Measurements from ENCODE around the gene APOC1.

APOC1 gene

GRCh38 chr19:44871809-44872208, 42.6 kb upstream of the APOC1 start:
- TF ChIP-seq FOXP2 (optimal IDR thresholded peaks at IDR 0.05; ENCODE audit: borderline replicate concordance, extremely low read depth, extremely low read length, insufficient read depth), result no peak
- no peak for TF ChIP-seq SIN3A (IDR thresholded peaks at IDR 0.05; ENCODE audit: borderline replicate concordance, insufficient read depth, low read length)
- no peak for TF ChIP-seq REST (IDR thresholded peaks at IDR 0.05; ENCODE audit: insufficient read depth in 1 of 2, low read depth in 2 of 2, low read length in 2 of 2)
- TF ChIP-seq POLR2AphosphoS5 (IDR thresholded peaks at IDR 0.05; ENCODE audit: low read depth, low read length), result no peak
- TF ChIP-seq TAF1 (IDR thresholded peaks at IDR 0.05; ENCODE audit: borderline replicate concordance, insufficient read depth, low read length), result no peak

GRCh38 chr19:44872661-44873060, 41.7 kb upstream of the APOC1 start:
- no peak for TF ChIP-seq FOXP2 (optimal IDR thresholded peaks at IDR 0.05; ENCODE audit: borderline replicate concordance, extremely low read depth, extremely low read length, insufficient read depth)
- no peak for TF ChIP-seq POLR2AphosphoS5 (IDR thresholded peaks at IDR 0.05; ENCODE audit: low read depth, low read length)
- no peak for TF ChIP-seq SIN3A (IDR thresholded peaks at IDR 0.05; ENCODE audit: borderline replicate concordance, insufficient read depth, low read length)
- no peak for TF ChIP-seq TAF1 (IDR thresholded peaks at IDR 0.05; ENCODE audit: borderline replicate concordance, insufficient read depth, low read length)
- TF ChIP-seq REST (IDR thresholded peaks at IDR 0.05; ENCODE audit: insufficient read depth in 1 of 2, low read depth in 2 of 2, low read length in 2 of 2), result no peak

- TF ChIP-seq SIN3A (IDR thresholded peaks at IDR 0.05; ENCODE audit: borderline replicate concordance, insufficient read depth, low read length) (no peak), POLR2AphosphoS5 (IDR thresholded peaks at IDR 0.05; ENCODE audit: low read depth, low read length) (no peak), TAF1 (IDR thresholded peaks at IDR 0.05; ENCODE audit: borderline replicate concordance, insufficient read depth, low read length) (no peak), FOXP2 (optimal IDR thresholded peaks at IDR 0.05; ENCODE audit: borderline replicate concordance, extremely low read depth, extremely low read length, insufficient read depth) (no peak), REST (IDR thresholded peaks at IDR 0.05; ENCODE audit: insufficient read depth in 1 of 2, low read depth in 2 of 2, low read length in 2 of 2) (no peak)
Measured at GRCh38 chr19:44874317-44874716, 40.1 kb upstream of the APOC1 start.

- no peak for TF ChIP-seq SIN3A (IDR thresholded peaks at IDR 0.05; ENCODE audit: borderline replicate concordance, insufficient read depth, low read length)
- no peak for TF ChIP-seq REST (IDR thresholded peaks at IDR 0.05; ENCODE audit: insufficient read depth in 1 of 2, low read depth in 2 of 2, low read length in 2 of 2)
- no peak for TF ChIP-seq POLR2AphosphoS5 (IDR thresholded peaks at IDR 0.05; ENCODE audit: low read depth, low read length)
- TF ChIP-seq TAF1 (IDR thresholded peaks at IDR 0.05; ENCODE audit: borderline replicate concordance, insufficient read depth, low read length), result no peak
- no peak for TF ChIP-seq FOXP2 (optimal IDR thresholded peaks at IDR 0.05; ENCODE audit: borderline replicate concordance, extremely low read depth, extremely low read length, insufficient read depth)
Measured at GRCh38 chr19:44875666-44876451, 38.5 kb upstream of the APOC1 start.

Data from PFSK-1 (cell line).